Measurements from ENCODE around the gene PRKCA. TPM values are rescaled to one million over a fixed set of nuclear protein-coding genes. Genes with fewer than 3 reads are reported as not detected.

The PRKCA gene
- total and polyA plus RNA-seq, 9 of the 15 experiments (the other 6 are each of a cell fraction or from before 2014, with no cell fraction given) = 3.2 to 33.0 (median 17.8) TPM

DNA sequence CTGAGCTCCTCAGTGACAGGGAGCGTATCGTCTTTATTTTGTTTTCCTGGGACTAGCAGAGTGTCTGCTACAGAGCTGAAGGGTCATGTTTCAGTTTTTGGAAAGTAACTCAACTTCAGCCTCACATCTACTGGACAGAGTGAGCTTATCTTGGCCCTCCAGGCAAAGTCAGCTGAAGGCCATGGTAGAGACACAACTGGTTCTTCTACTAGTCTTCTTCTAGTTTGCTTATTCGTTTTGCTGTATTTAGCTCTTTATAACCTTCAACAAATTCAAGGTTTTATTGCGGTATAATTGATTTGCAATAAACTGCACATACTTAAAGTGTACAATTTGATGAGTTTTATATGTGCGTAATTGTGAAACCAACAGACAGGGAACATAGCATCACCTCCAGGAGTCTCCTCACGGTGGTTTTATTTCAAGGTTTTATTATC is 6.1 kb upstream of the PRKCA start (continued):
- TF ChIP-seq, protein P1, sequence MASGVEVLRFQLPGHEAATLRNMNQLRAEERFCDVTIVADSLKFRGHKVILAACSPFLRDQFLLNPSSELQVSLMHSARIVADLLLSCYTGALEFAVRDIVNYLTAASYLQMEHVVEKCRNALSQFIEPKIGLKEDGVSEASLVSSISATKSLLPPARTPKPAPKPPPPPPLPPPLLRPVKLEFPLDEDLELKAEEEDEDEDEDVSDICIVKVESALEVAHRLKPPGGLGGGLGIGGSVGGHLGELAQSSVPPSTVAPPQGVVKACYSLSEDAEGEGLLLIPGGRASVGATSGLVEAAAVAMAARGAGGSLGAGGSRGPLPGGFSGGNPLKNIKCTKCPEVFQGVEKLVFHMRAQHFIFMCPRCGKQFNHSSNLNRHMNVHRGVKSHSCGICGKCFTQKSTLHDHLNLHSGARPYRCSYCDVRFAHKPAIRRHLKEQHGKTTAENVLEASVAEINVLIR (CRISPR knock-in tag; IDR thresholded peaks at IDR 0.05) = no peak
- TF ChIP-seq, protein P2, sequence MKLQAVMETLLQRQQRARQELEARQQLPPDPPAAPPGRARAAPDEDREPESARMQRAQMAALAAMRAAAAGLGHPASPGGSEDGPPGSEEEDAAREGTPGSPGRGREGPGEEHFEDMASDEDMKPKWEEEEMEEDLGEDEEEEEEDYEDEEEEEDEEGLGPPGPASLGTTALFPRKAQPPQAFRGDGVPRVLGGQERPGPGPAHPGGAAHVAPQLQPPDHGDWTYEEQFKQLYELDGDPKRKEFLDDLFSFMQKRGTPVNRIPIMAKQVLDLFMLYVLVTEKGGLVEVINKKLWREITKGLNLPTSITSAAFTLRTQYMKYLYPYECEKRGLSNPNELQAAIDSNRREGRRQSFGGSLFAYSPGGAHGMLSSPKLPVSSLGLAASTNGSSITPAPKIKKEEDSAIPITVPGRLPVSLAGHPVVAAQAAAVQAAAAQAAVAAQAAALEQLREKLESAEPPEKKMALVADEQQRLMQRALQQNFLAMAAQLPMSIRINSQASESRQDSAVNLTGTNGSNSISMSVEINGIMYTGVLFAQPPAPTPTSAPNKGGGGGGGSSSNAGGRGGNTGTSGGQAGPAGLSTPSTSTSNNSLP (IDR thresholded peaks at IDR 0.05; ENCODE audit: borderline replicate concordance, low read depth, low read length) = peak; percentile 76; the same call in 1 of the 2 replicates
- no peak for TF ChIP-seq ELF2 (CRISPR knock-in tag; IDR thresholded peaks at IDR 0.05)
- peak in 1 of 2 experiments; percentile 42; a peak in 2 of 4 replicates for TF ChIP-seq RAD21 (CRISPR knock-in tag; conservative IDR thresholded peaks at IDR 0.05 in 1 of 2, IDR thresholded peaks at IDR 0.05 in 1 of 2)
- TF ChIP-seq LEF1 (IDR thresholded peaks at IDR 0.05) = peak; percentile 82; the same call in 1 of the 2 replicates
- TF ChIP-seq BACH1 (tag; IDR thresholded peaks at IDR 0.05) = no peak
- no peak for TF ChIP-seq POLR2AphosphoS2 (IDR thresholded peaks at IDR 0.05; ENCODE audit: low read length)
- TF ChIP-seq TBP (optimal IDR thresholded peaks at IDR 0.05; ENCODE audit: low read depth, low read length) = peak; percentile 57
- TF ChIP-seq JUND (IDR thresholded peaks at IDR 0.05; ENCODE audit: borderline replicate concordance, low read depth, low read length) = peak; percentile 64; the same call in 1 of the 2 replicates
- TF ChIP-seq JUND (tag; IDR thresholded peaks at IDR 0.05; ENCODE audit: borderline replicate concordance, low read depth, low read length) = peak; percentile 59; the same call in 1 of the 3 replicates
- TF ChIP-seq, protein P3, sequence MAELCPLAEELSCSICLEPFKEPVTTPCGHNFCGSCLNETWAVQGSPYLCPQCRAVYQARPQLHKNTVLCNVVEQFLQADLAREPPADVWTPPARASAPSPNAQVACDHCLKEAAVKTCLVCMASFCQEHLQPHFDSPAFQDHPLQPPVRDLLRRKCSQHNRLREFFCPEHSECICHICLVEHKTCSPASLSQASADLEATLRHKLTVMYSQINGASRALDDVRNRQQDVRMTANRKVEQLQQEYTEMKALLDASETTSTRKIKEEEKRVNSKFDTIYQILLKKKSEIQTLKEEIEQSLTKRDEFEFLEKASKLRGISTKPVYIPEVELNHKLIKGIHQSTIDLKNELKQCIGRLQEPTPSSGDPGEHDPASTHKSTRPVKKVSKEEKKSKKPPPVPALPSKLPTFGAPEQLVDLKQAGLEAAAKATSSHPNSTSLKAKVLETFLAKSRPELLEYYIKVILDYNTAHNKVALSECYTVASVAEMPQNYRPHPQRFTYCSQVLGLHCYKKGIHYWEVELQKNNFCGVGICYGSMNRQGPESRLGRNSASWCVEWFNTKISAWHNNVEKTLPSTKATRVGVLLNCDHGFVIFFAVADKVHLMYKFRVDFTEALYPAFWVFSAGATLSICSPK (IDR thresholded peaks at IDR 0.05; ENCODE audit: borderline replicate concordance) = no peak
- TF ChIP-seq, protein P4, sequence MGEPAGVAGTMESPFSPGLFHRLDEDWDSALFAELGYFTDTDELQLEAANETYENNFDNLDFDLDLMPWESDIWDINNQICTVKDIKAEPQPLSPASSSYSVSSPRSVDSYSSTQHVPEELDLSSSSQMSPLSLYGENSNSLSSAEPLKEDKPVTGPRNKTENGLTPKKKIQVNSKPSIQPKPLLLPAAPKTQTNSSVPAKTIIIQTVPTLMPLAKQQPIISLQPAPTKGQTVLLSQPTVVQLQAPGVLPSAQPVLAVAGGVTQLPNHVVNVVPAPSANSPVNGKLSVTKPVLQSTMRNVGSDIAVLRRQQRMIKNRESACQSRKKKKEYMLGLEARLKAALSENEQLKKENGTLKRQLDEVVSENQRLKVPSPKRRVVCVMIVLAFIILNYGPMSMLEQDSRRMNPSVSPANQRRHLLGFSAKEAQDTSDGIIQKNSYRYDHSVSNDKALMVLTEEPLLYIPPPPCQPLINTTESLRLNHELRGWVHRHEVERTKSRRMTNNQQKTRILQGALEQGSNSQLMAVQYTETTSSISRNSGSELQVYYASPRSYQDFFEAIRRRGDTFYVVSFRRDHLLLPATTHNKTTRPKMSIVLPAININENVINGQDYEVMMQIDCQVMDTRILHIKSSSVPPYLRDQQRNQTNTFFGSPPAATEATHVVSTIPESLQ (CRISPR knock-in tag; IDR thresholded peaks at IDR 0.05) = 0 out of 2 replicates have a peak, but pooled peaks have one; percentile 45
- TF ChIP-seq POLR3G (IDR thresholded peaks at IDR 0.05; ENCODE audit: extremely low read depth, insufficient read length, insufficient replicate concordance) = no peak
- TF ChIP-seq SMARCA5 (IDR thresholded peaks at IDR 0.05) = no peak
- no peak for TF ChIP-seq CBX8 (IDR thresholded peaks at IDR 0.05; ENCODE audit: borderline replicate concordance, extremely low read depth, low read depth, low read length, poor library complexity, severe bottlenecking)
- peak; percentile 85 for TF ChIP-seq GATA2 (CRISPR knock-in tag; IDR thresholded peaks at IDR 0.05)
- peak in 1 of 2 experiments; percentile 71; a peak in 2 of 4 replicates for TF ChIP-seq TBL1XR1 (IDR thresholded peaks at IDR 0.05; ENCODE audit: low read length in 2 of 2)
- peak; percentile 14 for TF ChIP-seq CCNT2 (IDR thresholded peaks at IDR 0.05; ENCODE audit: borderline replicate concordance, extremely low read depth, insufficient read length, low read depth, low read length)
- TF ChIP-seq CBFA2T2 (conservative IDR thresholded peaks at IDR 0.05) = peak; percentile 75
- no peak for TF ChIP-seq XRCC4 (IDR thresholded peaks at IDR 0.05; ENCODE audit: extremely low read depth, insufficient read depth, insufficient read length)
- TF ChIP-seq ZNF316 (IDR thresholded peaks at IDR 0.05) = no peak
- peak; percentile 20 for TF ChIP-seq NEUROD1 (IDR thresholded peaks at IDR 0.05; ENCODE audit: borderline replicate concordance, low read depth, low read length, partially characterized antibody)

Data from K562 (cell line).